H9 (cell line): ENCODE measurements around the gene GYS2. TPM values are rescaled to one million over a fixed set of nuclear protein-coding genes. Genes with fewer than 3 reads are reported as not detected.

Source experiments
- DNase-seq: peaks from one replicate; pipeline ENCODE4 v3.0.0-alpha.2; 2017
- H2AFZ ChIP-seq: one replicate; pipeline ENCODE4 v1.6.1; 2013; ENCODE audit warnings: mild to moderate bottlenecking, low read length, control low read depth, moderate library complexity
- H2AK5ac ChIP-seq: 2 replicates; pipeline ENCODE4 v1.6.1; 2013; ENCODE audit warnings: low read length, control low read depth, mixed read lengths; ENCODE audit not compliant: insufficient read length
- H2BK120ac ChIP-seq: one replicate; pipeline ENCODE4 v1.6.1; 2013; ENCODE audit warnings: low read depth, mild to moderate bottlenecking, low read length, control low read depth, inconsistent platforms; ENCODE audit not compliant: poor library complexity, severe bottlenecking
- H2BK12ac ChIP-seq: 2 replicates; pipeline ENCODE4 v1.6.1; 2013; ENCODE audit warnings: low read length, control low read depth, mixed read lengths, low read depth; ENCODE audit not compliant: insufficient read length
- H2BK15ac ChIP-seq: 2 replicates; pipeline ENCODE4 v1.6.1; 2013; ENCODE audit warnings: low read depth, low read length, control low read depth
- H2BK20ac ChIP-seq: one replicate; pipeline ENCODE4 v1.6.1; 2013; ENCODE audit warnings: low read depth, mild to moderate bottlenecking, low read length, control low read depth, inconsistent platforms; ENCODE audit not compliant: poor library complexity, severe bottlenecking
- H2BK5ac ChIP-seq: 2 replicates; pipeline ENCODE4 v1.6.1; 2013; ENCODE audit warnings: low read length, control low read depth, mixed read lengths; ENCODE audit not compliant: insufficient read length
- H3K14ac ChIP-seq: 2 replicates; pipeline ENCODE4 v1.6.1; 2013; ENCODE audit warnings: low read length, control low read depth; ENCODE audit not compliant: insufficient read depth
- H3K18ac ChIP-seq: 2 replicates; pipeline ENCODE4 v1.6.1; 2013; ENCODE audit warnings: low read depth, mild to moderate bottlenecking, mixed read lengths, low read length, control low read depth; ENCODE audit not compliant: insufficient read length
- H3K23ac ChIP-seq: 2 replicates; pipeline ENCODE4 v1.6.1; 2013; ENCODE audit warnings: low read length, control low read depth, mixed read lengths, low read depth; ENCODE audit not compliant: insufficient read length
- H3K23me2 ChIP-seq: 2 replicates; pipeline ENCODE4 v1.6.1; 2013; ENCODE audit warnings: low read depth, mild to moderate bottlenecking, mixed read lengths, low read length, control low read depth; ENCODE audit not compliant: insufficient read length, poor library complexity, severe bottlenecking
- H3K27ac ChIP-seq: 2 replicates; pipeline ENCODE4 v1.5.1; 2013; ENCODE audit warnings: low read length, control low read depth, mixed read lengths, low read depth; ENCODE audit not compliant: insufficient read length
- H3K27me3 ChIP-seq: 2 replicates; pipeline ENCODE4 v1.6.1; 2013; ENCODE audit warnings: low read length, control low read depth, inconsistent platforms; ENCODE audit not compliant: insufficient read depth
- H3K4ac ChIP-seq: 2 replicates; pipeline ENCODE4 v1.6.1; 2013; ENCODE audit warnings: low read depth, mild to moderate bottlenecking, control low read depth, inconsistent platforms, low read length, moderate library complexity
- H3K4me1 ChIP-seq: 2 replicates; pipeline ENCODE4 v1.6.1; 2013; ENCODE audit warnings: low read length, control low read depth, inconsistent platforms; ENCODE audit not compliant: insufficient read depth
- H3K4me2 ChIP-seq: 2 replicates; pipeline ENCODE4 v1.6.1; 2013; ENCODE audit warnings: low read length, control low read depth, mixed read lengths; ENCODE audit not compliant: insufficient read length, insufficient read depth
- H3K56ac ChIP-seq: 2 replicates; pipeline ENCODE4 v1.6.1; 2013; ENCODE audit warnings: low read depth, mild to moderate bottlenecking, mixed read lengths, low read length, control low read depth; ENCODE audit not compliant: insufficient read length
- H3K79me1 ChIP-seq: 2 replicates; pipeline ENCODE4 v1.6.1; 2013; ENCODE audit warnings: low read depth, mild to moderate bottlenecking, moderate library complexity, low read length, control low read depth, inconsistent platforms; ENCODE audit not compliant: insufficient read depth, poor library complexity, severe bottlenecking
- H3K79me2 ChIP-seq: 2 replicates; pipeline ENCODE4 v1.6.1; 2013; ENCODE audit warnings: low read length, control low read depth, inconsistent platforms; ENCODE audit not compliant: insufficient read depth
- H3K9ac ChIP-seq: 2 replicates; pipeline ENCODE4 v1.6.1; 2013; ENCODE audit warnings: low read length, control low read depth, mixed read lengths; ENCODE audit not compliant: insufficient read length; ENCODE audit errors: extremely low read depth
- H3K9me3 ChIP-seq: one replicate; pipeline ENCODE4 v1.6.1; 2013; ENCODE audit warnings: low read depth, low read length, inconsistent platforms; ENCODE audit not compliant: control insufficient read depth
- H3T11ph ChIP-seq: one replicate; pipeline ENCODE4 v1.6.1; 2013; ENCODE audit warnings: mild to moderate bottlenecking, low read length, control low read depth, inconsistent platforms
- H4K20me1 ChIP-seq: one replicate; pipeline ENCODE4 v1.6.1; 2013; ENCODE audit not compliant: control insufficient read depth, insufficient read length, insufficient read depth
- H4K5ac ChIP-seq: 2 replicates; pipeline ENCODE4 v1.6.1; 2013; ENCODE audit warnings: low read depth, mild to moderate bottlenecking, mixed read lengths, low read length, control low read depth; ENCODE audit not compliant: insufficient read length
- H4K8ac ChIP-seq: replicated peaks from 2 replicates; pipeline ENCODE4 v1.6.1; 2013; ENCODE audit warnings: low read length, control low read depth, mixed read lengths, low read depth; ENCODE audit not compliant: insufficient read length
- H4K91ac ChIP-seq: 2 replicates; pipeline ENCODE4 v1.6.1; 2013; ENCODE audit warnings: low read depth, mild to moderate bottlenecking, moderate library complexity, mixed read lengths, low read length, control low read depth; ENCODE audit not compliant: insufficient read length
- H3K27ac Mint-ChIP-seq, 3 experiments: 2 replicates in 2 of 3; 3 replicates in 1 of 3; pipeline ENCODE4 v1.8.0; 2020 to 2021; ENCODE audit warnings: mixed read lengths in 3 of 3, mild to moderate bottlenecking in 1 of 3, moderate library complexity in 1 of 3
- H3K27me3 Mint-ChIP-seq: 2 replicates; pipeline ENCODE4 v1.8.0; 2021; ENCODE audit warnings: low read depth, mild to moderate bottlenecking, moderate library complexity, mixed read lengths
- H3K36me3 Mint-ChIP-seq, 3 experiments: 2 replicates in 2 of 3; 3 replicates in 1 of 3; pipeline ENCODE4 v1.8.0; 2020 to 2021; ENCODE audit warnings: low read depth in 3 of 3, mixed read lengths in 3 of 3; ENCODE audit not compliant: insufficient read depth in 1 of 3
- H3K4me1 Mint-ChIP-seq, 2 experiments: 2 replicates each; pipeline ENCODE4 v1.8.0; 2020; ENCODE audit warnings: mixed read lengths in 2 of 2
- H3K4me3 Mint-ChIP-seq, 2 experiments: 2 replicates in 1 of 2; 3 replicates in 1 of 2; pipeline ENCODE4 v1.8.0; 2020 to 2021; ENCODE audit warnings: mild to moderate bottlenecking in 2 of 2, mixed read lengths in 2 of 2, moderate library complexity in 1 of 2
- H3K9me3 Mint-ChIP-seq, 2 experiments: 2 replicates in 1 of 2; 3 replicates in 1 of 2; pipeline ENCODE4 v1.8.0; 2020; ENCODE audit warnings: mild to moderate bottlenecking in 2 of 2, mixed read lengths in 2 of 2, moderate library complexity in 1 of 2
- CTCF ChIP-seq: fragments of 200-600 bp; sonication (generic); conservative IDR thresholded peaks from 3 replicates; pipeline ENCODE4 v1.8.0; 2021; ENCODE audit warnings: antibody characterized with exemption, mild to moderate bottlenecking
- WGBS: extraction: QIAGEN DNeasy Blood & Tissue Kit; methylation state at CpG from one replicate; pipeline ENCODE4 v1.1.7; 2013; ENCODE audit warnings: missing lambda C conversion rate, low lambda C conversion rate, mixed read lengths; ENCODE audit not compliant: insufficient read length; ENCODE audit errors: extremely low coverage; 5-methylcytosine and 5-hydroxymethylcytosine counted together
- total RNA-seq: library from RNA; stranded (reverse); gene quantifications from 2 replicates; pipeline ENCODE4 v1.2.1, GENCODE V29; 2021

The GYS2 gene
- total RNA-seq, 1 experiment from 2014 or later = not detected

GRCh38 chr12:21576431-21576830, 28.2 kb downstream of the GYS2 start:
- H3K4ac ChIP-seq = no peak overlapping the region
- no peak overlapping the region for H3K14ac ChIP-seq
- no peak overlapping the region for H2BK20ac ChIP-seq
- no peaks in the 10 kb centered on the region for H3K23me2 ChIP-seq
- H4K5ac ChIP-seq = no peak overlapping the region
- no peak overlapping the region for H4K8ac ChIP-seq
- H4K91ac ChIP-seq = no peak overlapping the region
- H3K56ac ChIP-seq = no peak overlapping the region
- H2AK5ac ChIP-seq = no peak overlapping the region
- H3K9ac ChIP-seq = no peak overlapping the region
- H2AFZ ChIP-seq = no peak overlapping the region
- no peak overlapping the region for H3K27ac ChIP-seq
- H3K4me1 ChIP-seq = no peaks in the 10 kb centered on the region
- no peaks in the 10 kb centered on the region for H3K79me2 ChIP-seq
- Mint-ChIP-seq H3K9me3 (no peaks in the 10 kb centered on the region), H3K4me3 (no peak overlapping the region), H3K27ac (no peak overlapping the region), H3K36me3 (no peaks in the 10 kb centered on the region), H3K27me3 (no peaks in the 10 kb centered on the region), H3K4me1 (peaks cover 0 to 4% of the 10 kb centered on the region in 2 experiments; a peak in 2 of 4 replicates)
- H2BK15ac ChIP-seq = no peak overlapping the region
- H2BK5ac ChIP-seq = no peak overlapping the region
- no peaks in the 10 kb centered on the region for H3K9me3 ChIP-seq
- no peak for DNase-seq
- no peak overlapping the region for H2BK12ac ChIP-seq
- no CpG with 5 or more reads among the region's 2 CpGs for WGBS
- no peak overlapping the region for H3T11ph ChIP-seq
- H2BK120ac ChIP-seq = no peak overlapping the region
- H3K79me1 ChIP-seq = no peaks in the 10 kb centered on the region
- H3K27me3 ChIP-seq = no peaks in the 10 kb centered on the region
- no peak overlapping the region for H3K18ac ChIP-seq
- no peaks in the 10 kb centered on the region for H4K20me1 ChIP-seq
- H3K4me2 ChIP-seq = no peak overlapping the region
- TF ChIP-seq CTCF = no peak
- no peak overlapping the region for H3K23ac ChIP-seq
